IMR-90 (cell line): ENCODE data around the gene MOB3B. TPM values are rescaled to one million over a fixed set of nuclear protein-coding genes. Genes with fewer than 3 reads are reported as not detected.
A peak's percentile ranks its signal among the peaks of the same experiment; 100 is the strongest.

Experiments used
- ATAC-seq: fragments of 200-7000 bp; cut with Tn5 transposase; 2 replicates; pipeline ENCODE4 v1.9.1; 2020; ENCODE audit warnings: low read depth, mild to moderate bottlenecking, moderate library complexity
- BruUV-seq: library from RNA; stranded (reverse); fragments of 400-500 nt; replicated peaks from 2 replicates; lab custom pipeline; 2021; lab: Mats Ljungman, UMichigan
- CTCF ChIA-PET: fragments of 300-600 bp; formaldehyde crosslinking; extraction: SDS; loops from one replicate; lab custom pipeline; 2021; ENCODE audit warnings: antibody characterized with exemption; lab: Yijun Ruan, JAX
- POLR2A ChIA-PET: fragments of 300-600 bp; sonication (Branson Sonifier 250); formaldehyde crosslinking; loops from one replicate; lab custom pipeline; 2022; ENCODE audit warnings: antibody characterized with exemption; ENCODE audit not compliant: unreplicated experiment; lab: Charles Lee
- DNase-seq: peaks from one replicate; pipeline ENCODE4 v3.0.0; 2013
- H2AFZ ChIP-seq: replicated peaks from 2 replicates; pipeline ENCODE3; 2013; ENCODE audit warnings: low read length, mild to moderate bottlenecking; ENCODE audit not compliant: poor library complexity
- H2AK5ac ChIP-seq: 2 replicates; pipeline ENCODE4 v1.6.1; 2013; ENCODE audit warnings: low read depth, low read length, inconsistent platforms
- H2AK9ac ChIP-seq: replicated peaks from 2 replicates; pipeline ENCODE3; 2013; ENCODE audit warnings: mild to moderate bottlenecking, low read depth, low read length, moderate library complexity; ENCODE audit not compliant: poor library complexity
- H2BK120ac ChIP-seq: 2 replicates; pipeline ENCODE4 v1.6.1; 2013; ENCODE audit warnings: low read depth, low read length, inconsistent platforms
- H2BK15ac ChIP-seq: 3 replicates; pipeline ENCODE4 v1.6.1; 2013; ENCODE audit warnings: low read depth, low read length, inconsistent platforms
- H2BK20ac ChIP-seq: 2 replicates; pipeline ENCODE4 v1.6.1; 2013; ENCODE audit warnings: low read depth, mild to moderate bottlenecking, inconsistent platforms, low read length, moderate library complexity
- H2BK5ac ChIP-seq: 2 replicates; pipeline ENCODE4 v1.6.1; 2013; ENCODE audit warnings: mild to moderate bottlenecking, low read depth, low read length, inconsistent platforms; ENCODE audit not compliant: poor library complexity, severe bottlenecking
- H3K14ac ChIP-seq: replicated peaks from 2 replicates; pipeline ENCODE4 v1.6.1; 2013; ENCODE audit warnings: low read depth, low read length, inconsistent platforms
- H3K18ac ChIP-seq: 2 replicates; pipeline ENCODE4 v1.6.1; 2013; ENCODE audit warnings: low read depth, low read length, control low read depth
- H3K23ac ChIP-seq: 2 replicates; pipeline ENCODE4 v1.6.1; 2013; ENCODE audit warnings: low read depth, low read length, inconsistent platforms
- H3K27ac ChIP-seq: 2 replicates; pipeline ENCODE4 v1.5.1; 2013; ENCODE audit warnings: mild to moderate bottlenecking, control low read depth, low read length; ENCODE audit not compliant: insufficient read depth
- H3K27me3 ChIP-seq: 2 replicates; pipeline ENCODE4 v1.6.1; 2013; ENCODE audit warnings: low read length; ENCODE audit not compliant: control insufficient read depth, insufficient read depth
- H3K36me3 ChIP-seq: 2 replicates; pipeline ENCODE4 v1.6.1; 2013; ENCODE audit warnings: low read length, mixed read lengths; ENCODE audit not compliant: control insufficient read depth, insufficient read depth
- H3K4ac ChIP-seq: 2 replicates; pipeline ENCODE4 v1.6.1; 2013; ENCODE audit warnings: low read depth, low read length, inconsistent platforms
- H3K4me1 ChIP-seq: 2 replicates; pipeline ENCODE4 v1.6.1; 2013; ENCODE audit warnings: low read length, mixed read lengths; ENCODE audit not compliant: control insufficient read depth, insufficient read depth
- H3K4me2 ChIP-seq: 2 replicates; pipeline ENCODE4 v1.6.1; 2013; ENCODE audit warnings: low read depth, mild to moderate bottlenecking, control low read depth, low read length, moderate library complexity
- H3K4me3 ChIP-seq: 2 replicates; pipeline ENCODE4 v1.5.1; 2013; ENCODE audit warnings: low read depth, mild to moderate bottlenecking, control low read depth, low read length, moderate library complexity; ENCODE audit not compliant: insufficient read depth
- H3K56ac ChIP-seq: 2 replicates; pipeline ENCODE4 v1.6.1; 2013; ENCODE audit warnings: low read length, inconsistent platforms; ENCODE audit not compliant: insufficient read depth; ENCODE audit errors: extremely low read depth
- H3K79me1 ChIP-seq, 2 experiments: 2 replicates each; pipeline ENCODE4 v1.6.1; 2013; ENCODE audit warnings: low read length in 2 of 2, inconsistent platforms in 1 of 2, low read depth in 1 of 2
- H3K9ac ChIP-seq: 2 replicates; pipeline ENCODE4 v1.6.1; 2013; ENCODE audit warnings: low read depth, low read length, control low read depth
- H3K9me1 ChIP-seq: 2 replicates; pipeline ENCODE4 v1.6.1; 2013; ENCODE audit warnings: low read length, inconsistent platforms; ENCODE audit not compliant: insufficient read depth
- H3K9me3 ChIP-seq: 2 replicates; pipeline ENCODE4 v1.6.1; 2013; ENCODE audit warnings: low read length; ENCODE audit not compliant: control insufficient read depth, insufficient read depth
- H4K20me1 ChIP-seq: 2 replicates; pipeline ENCODE4 v1.6.1; 2013; ENCODE audit warnings: low read length, inconsistent platforms; ENCODE audit not compliant: insufficient read depth
- H4K5ac ChIP-seq: 2 replicates; pipeline ENCODE4 v1.6.1; 2013; ENCODE audit warnings: mild to moderate bottlenecking, low read depth, low read length, control low read depth
- H4K8ac ChIP-seq, 2 experiments: 2 replicates each; pipeline ENCODE4 v1.6.1; 2013; ENCODE audit warnings: low read depth in 2 of 2, low read length in 2 of 2, control low read depth in 1 of 2, inconsistent platforms in 1 of 2
- H4K91ac ChIP-seq: 2 replicates; pipeline ENCODE4 v1.6.1; 2013; ENCODE audit warnings: low read depth, low read length, inconsistent platforms; ENCODE audit not compliant: insufficient read depth
- BHLHE40 ChIP-seq: fragments of 150-350 bp; IDR thresholded peaks from 2 replicates; pipeline ENCODE4 v1.6.1; 2016; ENCODE audit warnings: mild to moderate bottlenecking, low read depth, low read length
- CEBPB ChIP-seq: IDR thresholded peaks from 2 replicates; pipeline ENCODE4 v1.6.1; 2012; ENCODE audit warnings: low read depth, low read length, improper control_type of control experiment
- CHD1 ChIP-seq: IDR thresholded peaks from 2 replicates; pipeline ENCODE4 v1.6.1; 2012; ENCODE audit warnings: low read depth, low read length, improper control_type of control experiment
- FOS ChIP-seq: fragments of 150-350 bp; IDR thresholded peaks from 2 replicates; pipeline ENCODE4 v1.6.1; 2016; ENCODE audit warnings: low read depth, low read length
- MAFK ChIP-seq: IDR thresholded peaks from 2 replicates; pipeline ENCODE4 v1.6.1; 2012; ENCODE audit warnings: low read depth, low read length, improper control_type of control experiment
- MAZ ChIP-seq: IDR thresholded peaks from 2 replicates; pipeline ENCODE4 v1.6.1; 2012; ENCODE audit warnings: low read depth, mild to moderate bottlenecking, low read length, improper control_type of control experiment, moderate library complexity, borderline replicate concordance
- MXI1 ChIP-seq: IDR thresholded peaks from 2 replicates; pipeline ENCODE4 v1.6.1; 2012; ENCODE audit warnings: low read depth, mild to moderate bottlenecking, low read length, moderate library complexity, borderline replicate concordance
- NFE2L2 ChIP-seq: fragments of 150-350 bp; IDR thresholded peaks from 2 replicates; pipeline ENCODE4 v1.6.1; 2016; ENCODE audit warnings: low read depth, mild to moderate bottlenecking, low read length
- POLR2A ChIP-seq: IDR thresholded peaks from 2 replicates; pipeline ENCODE4 v1.6.1; 2012; ENCODE audit warnings: mild to moderate bottlenecking, low read depth, low read length
- RAD21 ChIP-seq: IDR thresholded peaks from 2 replicates; pipeline ENCODE4 v1.6.1; 2012; ENCODE audit warnings: low read length, improper control_type of control experiment
- RCOR1 ChIP-seq: IDR thresholded peaks from 2 replicates; pipeline ENCODE4 v1.6.1; 2012; ENCODE audit warnings: mild to moderate bottlenecking, low read length, improper control_type of control experiment; ENCODE audit not compliant: insufficient replicate concordance
- RFX5 ChIP-seq: IDR thresholded peaks from 2 replicates; pipeline ENCODE4 v1.8.0; 2012; ENCODE audit warnings: low read depth, mild to moderate bottlenecking, low read length, moderate library complexity
- SMC3 ChIP-seq: fragments of 150-350 bp; IDR thresholded peaks from 2 replicates; pipeline ENCODE4 v1.6.1; 2016; ENCODE audit warnings: low read depth, mild to moderate bottlenecking, antibody characterized with exemption, low read length, moderate library complexity
- USF2 ChIP-seq: fragments of 150-350 bp; IDR thresholded peaks from 2 replicates; pipeline ENCODE4 v1.6.1; 2017; ENCODE audit warnings: mild to moderate bottlenecking, antibody characterized with exemption, low read length, low read depth
- WGBS, 2 experiments: methylation state at CpG; one replicate each; pipeline versions ENCODE4 v1.1.5 to v1.1.7; 2013; ENCODE audit warnings: missing lambda C conversion rate in 2 of 2; ENCODE audit not compliant: insufficient read length in 1 of 2; ENCODE audit errors: extremely low coverage in 2 of 2; 5-methylcytosine and 5-hydroxymethylcytosine counted together
- dilution Hi-C: fragments of 300-500 bp; cut with HindIII; formaldehyde crosslinking; loops from one replicate; pipeline ENCODE4 v1.14.3; 2018; ENCODE audit warnings: low sequenced_read_pairs; ENCODE audit not compliant: unreplicated experiment
- in situ Hi-C: fragments of 300-500 bp; cut with MboI; formaldehyde crosslinking; loops from 3 replicates; pipeline ENCODE4 v1.14.3; 2019; ENCODE audit warnings: low sequenced_read_pairs, inconsistent platforms, mixed read lengths
- intact Hi-C: fragments of 100-400 bp; cut with micrococcal nuclease; formaldehyde crosslinking; loops from 2 replicates; pipeline ENCODE4 v1.10.0; 2022
- polyA plus RNA-seq, 3 experiments: library from polyadenylated mRNA; depleted of rRNA; stranded (reverse); fragments of >200 nt; gene quantifications; 2 replicates each; pipeline ENCODE4 v1.2.3, GENCODE V29; 2012; ENCODE audit warnings: low replicate concordance in 1 of 3
- total RNA-seq: library from RNA; depleted of rRNA; stranded (reverse); fragments of >200 nt; gene quantifications from 2 replicates; pipeline ENCODE4 v1.2.3, GENCODE V29; 2012
- TF ChIP-seq, protein P1 (sequence below): conservative IDR thresholded peaks from 2 replicates; pipeline ENCODE4 v1.5.1; 2012; ENCODE audit warnings: mild to moderate bottlenecking, low read depth, low read length, improper control_type of control experiment
- TF ChIP-seq, protein P2 (sequence below): fragments of 150-350 bp; IDR thresholded peaks from 2 replicates; pipeline ENCODE4 v1.6.1; 2016; ENCODE audit warnings: low read depth, mild to moderate bottlenecking, low read length, moderate library complexity, borderline replicate concordance

MOB3B gene
- total and polyA plus RNA-seq, 2 of the 4 experiments (the other 2 are of a cell fraction), result under 0.01 to 0.02 TPM

DNA sequence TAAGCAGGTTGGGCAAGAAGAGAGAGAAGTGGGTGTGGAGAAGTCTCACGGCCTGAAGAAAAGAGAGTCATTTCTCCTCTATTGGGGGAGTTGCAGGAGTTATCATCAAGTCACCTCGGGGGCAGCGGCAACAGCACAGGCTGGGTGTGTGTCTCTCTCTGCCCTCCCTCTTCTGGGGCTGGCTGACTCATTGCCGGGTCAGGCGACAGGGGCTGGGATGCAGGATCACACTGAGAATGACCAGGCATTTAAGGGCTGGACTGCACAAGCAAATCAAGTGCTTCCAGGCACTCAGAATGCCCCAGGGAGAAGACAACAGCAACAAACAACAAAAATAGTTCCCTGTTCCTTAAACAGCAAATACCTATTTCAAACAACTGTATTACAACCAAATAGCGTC, 226.4 kb downstream of the MOB3B start:
- Histone ChIP-seq H2BK20ac (no peak overlapping the region), H2BK5ac (no peak overlapping the region), H3K9me1 (no peaks in the 10 kb centered on the region), H4K20me1 (no peaks in the 10 kb centered on the region), H3K23ac (no peak overlapping the region), H2BK120ac (no peak overlapping the region), H3K14ac (no peak overlapping the region), H2AK9ac (no peak overlapping the region), H4K5ac (no peak overlapping the region), H3K4ac (no peak overlapping the region), H3K18ac (no peak overlapping the region), H4K91ac (no peak overlapping the region), H3K27me3 (peaks cover 1% of the 10 kb centered on the region; the same call in 1 of the 2 replicates), H3K4me3 (no peak overlapping the region), H3K56ac (no peak overlapping the region), H3K36me3 (no peaks in the 10 kb centered on the region), H3K79me1 (no peaks in the 10 kb centered on the region), H2AFZ (peak overlapping the region; percentile 55), H3K4me2 (no peak overlapping the region), H3K9ac (no peak overlapping the region), H4K8ac (no peak overlapping the region), H3K27ac (no peak overlapping the region), H3K9me3 (no peaks in the 10 kb centered on the region), H2BK15ac (no peak overlapping the region), H3K4me1 (peaks cover 1% of the 10 kb centered on the region; the same call in 1 of the 2 replicates), H2AK5ac (no peak overlapping the region)
- no TSS peak for BruUV-seq
- no CpG with 5 or more reads among the region's 6 CpGs for WGBS, 2 experiments
- ATAC-seq (peak; percentile 49; the same call in 1 of the 2 replicates), DNase-seq (peak; percentile 4)
- intact Hi-C loops, result no loop called here
- in situ Hi-C loops, result loop anchor here (10.0 kb wide), 1 partner anchor 62 kb away; no protein-coding TSS in a partner anchor
- TF ChIP-seq NFE2L2 (no peak), BHLHE40 (no peak), MAFK (no peak), MAZ (no peak), MXI1 (no peak), POLR2A (no peak), CHD1 (no peak), SMC3 (no peak), RFX5 (no peak), RAD21 (no peak), RCOR1 (no peak), CEBPB (no peak), USF2 (no peak), FOS (no peak)
- TF ChIP-seq, protein P1, sequence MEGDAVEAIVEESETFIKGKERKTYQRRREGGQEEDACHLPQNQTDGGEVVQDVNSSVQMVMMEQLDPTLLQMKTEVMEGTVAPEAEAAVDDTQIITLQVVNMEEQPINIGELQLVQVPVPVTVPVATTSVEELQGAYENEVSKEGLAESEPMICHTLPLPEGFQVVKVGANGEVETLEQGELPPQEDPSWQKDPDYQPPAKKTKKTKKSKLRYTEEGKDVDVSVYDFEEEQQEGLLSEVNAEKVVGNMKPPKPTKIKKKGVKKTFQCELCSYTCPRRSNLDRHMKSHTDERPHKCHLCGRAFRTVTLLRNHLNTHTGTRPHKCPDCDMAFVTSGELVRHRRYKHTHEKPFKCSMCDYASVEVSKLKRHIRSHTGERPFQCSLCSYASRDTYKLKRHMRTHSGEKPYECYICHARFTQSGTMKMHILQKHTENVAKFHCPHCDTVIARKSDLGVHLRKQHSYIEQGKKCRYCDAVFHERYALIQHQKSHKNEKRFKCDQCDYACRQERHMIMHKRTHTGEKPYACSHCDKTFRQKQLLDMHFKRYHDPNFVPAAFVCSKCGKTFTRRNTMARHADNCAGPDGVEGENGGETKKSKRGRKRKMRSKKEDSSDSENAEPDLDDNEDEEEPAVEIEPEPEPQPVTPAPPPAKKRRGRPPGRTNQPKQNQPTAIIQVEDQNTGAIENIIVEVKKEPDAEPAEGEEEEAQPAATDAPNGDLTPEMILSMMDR, result no peak
- TF ChIP-seq, protein P2, sequence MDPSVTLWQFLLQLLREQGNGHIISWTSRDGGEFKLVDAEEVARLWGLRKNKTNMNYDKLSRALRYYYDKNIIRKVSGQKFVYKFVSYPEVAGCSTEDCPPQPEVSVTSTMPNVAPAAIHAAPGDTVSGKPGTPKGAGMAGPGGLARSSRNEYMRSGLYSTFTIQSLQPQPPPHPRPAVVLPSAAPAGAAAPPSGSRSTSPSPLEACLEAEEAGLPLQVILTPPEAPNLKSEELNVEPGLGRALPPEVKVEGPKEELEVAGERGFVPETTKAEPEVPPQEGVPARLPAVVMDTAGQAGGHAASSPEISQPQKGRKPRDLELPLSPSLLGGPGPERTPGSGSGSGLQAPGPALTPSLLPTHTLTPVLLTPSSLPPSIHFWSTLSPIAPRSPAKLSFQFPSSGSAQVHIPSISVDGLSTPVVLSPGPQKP, result no peak
- dilution Hi-C loops, result no loop called here
- POLR2A ChIA-PET, result no interaction called here
- CTCF ChIA-PET, result no interaction called here
